IMR-90 (cell line): ENCODE measurements around the gene PDE4B. TPM values are rescaled to one million over a fixed set of nuclear protein-coding genes. Genes with fewer than 3 reads are reported as not detected.

ENCODE experiments used
- ATAC-seq: fragments of 200-7000 bp; cut with Tn5 transposase; 2 replicates; pipeline ENCODE4 v1.9.1; 2020; ENCODE audit warnings: low read depth, mild to moderate bottlenecking, moderate library complexity
- BruUV-seq: library from RNA; stranded (reverse); fragments of 400-500 nt; replicated peaks from 2 replicates; lab custom pipeline; 2021; lab: Mats Ljungman, UMichigan
- CTCF ChIA-PET: fragments of 300-600 bp; formaldehyde crosslinking; extraction: SDS; loops from one replicate; lab custom pipeline; 2021; ENCODE audit warnings: antibody characterized with exemption; lab: Yijun Ruan, JAX
- POLR2A ChIA-PET: fragments of 300-600 bp; sonication (Branson Sonifier 250); formaldehyde crosslinking; loops from one replicate; lab custom pipeline; 2022; ENCODE audit warnings: antibody characterized with exemption; ENCODE audit not compliant: unreplicated experiment; lab: Charles Lee
- DNase-seq: peaks from one replicate; pipeline ENCODE4 v3.0.0; 2013
- H2AFZ ChIP-seq: replicated peaks from 2 replicates; pipeline ENCODE3; 2013; ENCODE audit warnings: low read length, mild to moderate bottlenecking; ENCODE audit not compliant: poor library complexity
- H2AK5ac ChIP-seq: 2 replicates; pipeline ENCODE4 v1.6.1; 2013; ENCODE audit warnings: low read depth, low read length, inconsistent platforms
- H2AK9ac ChIP-seq: replicated peaks from 2 replicates; pipeline ENCODE3; 2013; ENCODE audit warnings: mild to moderate bottlenecking, low read depth, low read length, moderate library complexity; ENCODE audit not compliant: poor library complexity
- H2BK120ac ChIP-seq: 2 replicates; pipeline ENCODE4 v1.6.1; 2013; ENCODE audit warnings: low read depth, low read length, inconsistent platforms
- H2BK15ac ChIP-seq: 3 replicates; pipeline ENCODE4 v1.6.1; 2013; ENCODE audit warnings: low read depth, low read length, inconsistent platforms
- H2BK20ac ChIP-seq: 2 replicates; pipeline ENCODE4 v1.6.1; 2013; ENCODE audit warnings: low read depth, mild to moderate bottlenecking, inconsistent platforms, low read length, moderate library complexity
- H2BK5ac ChIP-seq: 2 replicates; pipeline ENCODE4 v1.6.1; 2013; ENCODE audit warnings: mild to moderate bottlenecking, low read depth, low read length, inconsistent platforms; ENCODE audit not compliant: poor library complexity, severe bottlenecking
- H3K14ac ChIP-seq: replicated peaks from 2 replicates; pipeline ENCODE4 v1.6.1; 2013; ENCODE audit warnings: low read depth, low read length, inconsistent platforms
- H3K18ac ChIP-seq: 2 replicates; pipeline ENCODE4 v1.6.1; 2013; ENCODE audit warnings: low read depth, low read length, control low read depth
- H3K23ac ChIP-seq: 2 replicates; pipeline ENCODE4 v1.6.1; 2013; ENCODE audit warnings: low read depth, low read length, inconsistent platforms
- H3K27ac ChIP-seq: 2 replicates; pipeline ENCODE4 v1.5.1; 2013; ENCODE audit warnings: mild to moderate bottlenecking, control low read depth, low read length; ENCODE audit not compliant: insufficient read depth
- H3K27me3 ChIP-seq: 2 replicates; pipeline ENCODE4 v1.6.1; 2013; ENCODE audit warnings: low read length; ENCODE audit not compliant: control insufficient read depth, insufficient read depth
- H3K36me3 ChIP-seq: 2 replicates; pipeline ENCODE4 v1.6.1; 2013; ENCODE audit warnings: low read length, mixed read lengths; ENCODE audit not compliant: control insufficient read depth, insufficient read depth
- H3K4ac ChIP-seq: 2 replicates; pipeline ENCODE4 v1.6.1; 2013; ENCODE audit warnings: low read depth, low read length, inconsistent platforms
- H3K4me1 ChIP-seq: 2 replicates; pipeline ENCODE4 v1.6.1; 2013; ENCODE audit warnings: low read length, mixed read lengths; ENCODE audit not compliant: control insufficient read depth, insufficient read depth
- H3K4me2 ChIP-seq: 2 replicates; pipeline ENCODE4 v1.6.1; 2013; ENCODE audit warnings: low read depth, mild to moderate bottlenecking, control low read depth, low read length, moderate library complexity
- H3K4me3 ChIP-seq: 2 replicates; pipeline ENCODE4 v1.5.1; 2013; ENCODE audit warnings: low read depth, mild to moderate bottlenecking, control low read depth, low read length, moderate library complexity; ENCODE audit not compliant: insufficient read depth
- H3K56ac ChIP-seq: 2 replicates; pipeline ENCODE4 v1.6.1; 2013; ENCODE audit warnings: low read length, inconsistent platforms; ENCODE audit not compliant: insufficient read depth; ENCODE audit errors: extremely low read depth
- H3K79me1 ChIP-seq, 2 experiments: 2 replicates each; pipeline ENCODE4 v1.6.1; 2013; ENCODE audit warnings: low read length in 2 of 2, inconsistent platforms in 1 of 2, low read depth in 1 of 2
- H3K9ac ChIP-seq: 2 replicates; pipeline ENCODE4 v1.6.1; 2013; ENCODE audit warnings: low read depth, low read length, control low read depth
- H3K9me1 ChIP-seq: 2 replicates; pipeline ENCODE4 v1.6.1; 2013; ENCODE audit warnings: low read length, inconsistent platforms; ENCODE audit not compliant: insufficient read depth
- H3K9me3 ChIP-seq: 2 replicates; pipeline ENCODE4 v1.6.1; 2013; ENCODE audit warnings: low read length; ENCODE audit not compliant: control insufficient read depth, insufficient read depth
- H4K20me1 ChIP-seq: 2 replicates; pipeline ENCODE4 v1.6.1; 2013; ENCODE audit warnings: low read length, inconsistent platforms; ENCODE audit not compliant: insufficient read depth
- H4K5ac ChIP-seq: 2 replicates; pipeline ENCODE4 v1.6.1; 2013; ENCODE audit warnings: mild to moderate bottlenecking, low read depth, low read length, control low read depth
- H4K8ac ChIP-seq, 2 experiments: 2 replicates each; pipeline ENCODE4 v1.6.1; 2013; ENCODE audit warnings: low read depth in 2 of 2, low read length in 2 of 2, control low read depth in 1 of 2, inconsistent platforms in 1 of 2
- H4K91ac ChIP-seq: 2 replicates; pipeline ENCODE4 v1.6.1; 2013; ENCODE audit warnings: low read depth, low read length, inconsistent platforms; ENCODE audit not compliant: insufficient read depth
- BHLHE40 ChIP-seq: fragments of 150-350 bp; IDR thresholded peaks from 2 replicates; pipeline ENCODE4 v1.6.1; 2016; ENCODE audit warnings: mild to moderate bottlenecking, low read depth, low read length
- CEBPB ChIP-seq: IDR thresholded peaks from 2 replicates; pipeline ENCODE4 v1.6.1; 2012; ENCODE audit warnings: low read depth, low read length, improper control_type of control experiment
- CHD1 ChIP-seq: IDR thresholded peaks from 2 replicates; pipeline ENCODE4 v1.6.1; 2012; ENCODE audit warnings: low read depth, low read length, improper control_type of control experiment
- CTCF ChIP-seq: conservative IDR thresholded peaks from 2 replicates; pipeline ENCODE4 v1.5.1; 2012; ENCODE audit warnings: mild to moderate bottlenecking, low read depth, low read length, improper control_type of control experiment
- ELK1 ChIP-seq: fragments of 150-350 bp; IDR thresholded peaks from 2 replicates; pipeline ENCODE4 v1.6.1; 2016; ENCODE audit warnings: low read depth, mild to moderate bottlenecking, low read length, moderate library complexity, borderline replicate concordance
- FOS ChIP-seq: fragments of 150-350 bp; IDR thresholded peaks from 2 replicates; pipeline ENCODE4 v1.6.1; 2016; ENCODE audit warnings: low read depth, low read length
- MAFK ChIP-seq: IDR thresholded peaks from 2 replicates; pipeline ENCODE4 v1.6.1; 2012; ENCODE audit warnings: low read depth, low read length, improper control_type of control experiment
- MAZ ChIP-seq: IDR thresholded peaks from 2 replicates; pipeline ENCODE4 v1.6.1; 2012; ENCODE audit warnings: low read depth, mild to moderate bottlenecking, low read length, improper control_type of control experiment, moderate library complexity, borderline replicate concordance
- MXI1 ChIP-seq: IDR thresholded peaks from 2 replicates; pipeline ENCODE4 v1.6.1; 2012; ENCODE audit warnings: low read depth, mild to moderate bottlenecking, low read length, moderate library complexity, borderline replicate concordance
- NFE2L2 ChIP-seq: fragments of 150-350 bp; IDR thresholded peaks from 2 replicates; pipeline ENCODE4 v1.6.1; 2016; ENCODE audit warnings: low read depth, mild to moderate bottlenecking, low read length
- POLR2A ChIP-seq: IDR thresholded peaks from 2 replicates; pipeline ENCODE4 v1.6.1; 2012; ENCODE audit warnings: mild to moderate bottlenecking, low read depth, low read length
- RAD21 ChIP-seq: IDR thresholded peaks from 2 replicates; pipeline ENCODE4 v1.6.1; 2012; ENCODE audit warnings: low read length, improper control_type of control experiment
- RCOR1 ChIP-seq: IDR thresholded peaks from 2 replicates; pipeline ENCODE4 v1.6.1; 2012; ENCODE audit warnings: mild to moderate bottlenecking, low read length, improper control_type of control experiment; ENCODE audit not compliant: insufficient replicate concordance
- RFX5 ChIP-seq: IDR thresholded peaks from 2 replicates; pipeline ENCODE4 v1.8.0; 2012; ENCODE audit warnings: low read depth, mild to moderate bottlenecking, low read length, moderate library complexity
- SMC3 ChIP-seq: fragments of 150-350 bp; IDR thresholded peaks from 2 replicates; pipeline ENCODE4 v1.6.1; 2016; ENCODE audit warnings: low read depth, mild to moderate bottlenecking, antibody characterized with exemption, low read length, moderate library complexity
- WGBS, 2 experiments: methylation state at CpG; one replicate each; pipeline versions ENCODE4 v1.1.5 to v1.1.7; 2013; ENCODE audit warnings: missing lambda C conversion rate in 2 of 2; ENCODE audit not compliant: insufficient read length in 1 of 2; ENCODE audit errors: extremely low coverage in 2 of 2; 5-methylcytosine and 5-hydroxymethylcytosine counted together
- dilution Hi-C: fragments of 300-500 bp; cut with HindIII; formaldehyde crosslinking; loops from one replicate; pipeline ENCODE4 v1.14.3; 2018; ENCODE audit warnings: low sequenced_read_pairs; ENCODE audit not compliant: unreplicated experiment
- in situ Hi-C: fragments of 300-500 bp; cut with MboI; formaldehyde crosslinking; loops from 3 replicates; pipeline ENCODE4 v1.14.3; 2019; ENCODE audit warnings: low sequenced_read_pairs, inconsistent platforms, mixed read lengths
- intact Hi-C: fragments of 100-400 bp; cut with micrococcal nuclease; formaldehyde crosslinking; loops from 2 replicates; pipeline ENCODE4 v1.10.0; 2022
- polyA plus RNA-seq, 3 experiments: library from polyadenylated mRNA; depleted of rRNA; stranded (reverse); fragments of >200 nt; gene quantifications; 2 replicates each; pipeline ENCODE4 v1.2.3, GENCODE V29; 2012; ENCODE audit warnings: low replicate concordance in 1 of 3
- total RNA-seq: library from RNA; depleted of rRNA; stranded (reverse); fragments of >200 nt; gene quantifications from 2 replicates; pipeline ENCODE4 v1.2.3, GENCODE V29; 2012
- TF ChIP-seq, protein P1 (sequence below): fragments of 150-350 bp; IDR thresholded peaks from 2 replicates; pipeline ENCODE4 v1.6.1; 2017; ENCODE audit warnings: mild to moderate bottlenecking, antibody characterized with exemption, low read length, low read depth

PDE4B gene
- total and polyA plus RNA-seq, 2 of the 4 experiments (the other 2 are of a cell fraction), result 5.8 to 21.3 TPM

DNA sequence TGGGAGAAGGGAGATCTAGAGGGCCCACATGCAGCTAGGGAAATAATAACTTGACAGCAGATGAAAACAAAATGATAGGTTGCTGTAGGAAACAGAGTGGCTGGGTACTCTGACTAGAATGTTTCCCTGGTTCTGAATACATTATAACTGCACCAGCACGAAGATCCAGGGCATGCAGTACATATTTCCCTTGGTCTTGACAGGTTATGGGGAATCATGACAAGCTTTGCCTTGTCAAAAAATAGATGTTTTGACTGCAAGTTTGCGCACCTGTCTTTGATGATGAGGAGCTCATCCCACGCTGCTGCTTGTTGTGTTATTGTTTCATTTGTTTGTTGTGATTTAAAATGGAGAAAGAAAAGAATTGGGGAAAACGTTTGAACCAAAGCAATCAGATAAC is 292.9 kb downstream of the PDE4B start:
- Histone ChIP-seq H2BK15ac (no peak overlapping the region), H3K79me1 (no peaks in the 10 kb centered on the region), H3K4me1 (no peaks in the 10 kb centered on the region), H4K91ac (no peak overlapping the region), H3K4ac (no peak overlapping the region), H2AK9ac (no peak overlapping the region), H2AK5ac (no peak overlapping the region), H4K8ac (no peak overlapping the region), H4K5ac (no peak overlapping the region), H2BK5ac (no peak overlapping the region), H3K9ac (no peak overlapping the region), H3K23ac (no peak overlapping the region), H3K27ac (no peak overlapping the region), H3K14ac (no peak overlapping the region), H3K18ac (no peak overlapping the region), H2BK120ac (no peak overlapping the region), H3K9me1 (no peaks in the 10 kb centered on the region), H3K36me3 (no peaks in the 10 kb centered on the region), H3K4me3 (no peak overlapping the region), H3K9me3 (no peaks in the 10 kb centered on the region), H2AFZ (no peak overlapping the region), H3K4me2 (no peak overlapping the region), H4K20me1 (no peaks in the 10 kb centered on the region), H3K27me3 (no peaks in the 10 kb centered on the region), H3K56ac (no peak overlapping the region), H2BK20ac (no peak overlapping the region)
- no TSS peak for BruUV-seq
- CTCF ChIA-PET, result interaction anchor here (1.7 kb wide), 1 partner anchor 11 kb away, joined by 4 read pairs; no protein-coding TSS in a partner anchor
- in situ Hi-C loops (no loop called here), intact Hi-C loops (no loop called here), dilution Hi-C loops (no loop called here)
- DNase-seq (no peak), ATAC-seq (no peak)
- TF ChIP-seq POLR2A (no peak), MAZ (no peak), RFX5 (no peak), RAD21 (no peak), BHLHE40 (no peak), RCOR1 (no peak), SMC3 (no peak), CTCF (no peak), CEBPB (no peak), FOS (no peak), ELK1 (no peak), MXI1 (no peak), CHD1 (no peak), NFE2L2 (no peak), MAFK (no peak)
- TF ChIP-seq, protein P1, sequence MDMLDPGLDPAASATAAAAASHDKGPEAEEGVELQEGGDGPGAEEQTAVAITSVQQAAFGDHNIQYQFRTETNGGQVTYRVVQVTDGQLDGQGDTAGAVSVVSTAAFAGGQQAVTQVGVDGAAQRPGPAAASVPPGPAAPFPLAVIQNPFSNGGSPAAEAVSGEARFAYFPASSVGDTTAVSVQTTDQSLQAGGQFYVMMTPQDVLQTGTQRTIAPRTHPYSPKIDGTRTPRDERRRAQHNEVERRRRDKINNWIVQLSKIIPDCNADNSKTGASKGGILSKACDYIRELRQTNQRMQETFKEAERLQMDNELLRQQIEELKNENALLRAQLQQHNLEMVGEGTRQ, result no peak
- no CpG with 5 or more reads among the region's 4 CpGs for WGBS, 2 experiments
- POLR2A ChIA-PET, result no interaction called here
